HG03565 (cell line): ENCODE results near the gene TRIM5.
"Not testable (repeated sequence)": the region's sequence is repeated elsewhere in the genome, so short reads cannot be mapped to it uniquely, and the experiment has no call there.

Experiments
- ATAC-seq: cut with Tn5 transposase; IDR thresholded peaks from one replicate; pipeline ENCODE4 v1.9.1; 2021; ENCODE audit warnings: mild to moderate bottlenecking, moderate library complexity; ENCODE audit not compliant: unreplicated experiment

The TRIM5 gene

GRCh38 chr11:5689551-5689983 lies 4.7 kb upstream of the TRIM5 start, which contains the start of gene TRIM22:
Gene TRIM22, plus strand, starts transcription at chr11:5689790. Its CDS starts 6,443 bp downstream, at chr11:5696233.
- peak; percentile 84 for ATAC-seq

- ATAC-seq = no peak
Observed at GRCh38 chr11:5688482-5688881, 3.6 kb upstream of the TRIM5 start.

- ATAC-seq = no peak
Observed at GRCh38 chr11:5686426-5686825, 1.6 kb upstream of the TRIM5 start.

- ATAC-seq = no peak
Observed at GRCh38 chr11:5684036-5684645, 733 bp downstream of the TRIM5 start.

- ATAC-seq = not testable (repeated sequence)
Observed at GRCh38 chr11:5683620-5684019, 1.3 kb downstream of the TRIM5 start.

GRCh38 chr11:5682890-5683441 lies 1.9 kb downstream of the TRIM5 start:
- ATAC-seq = not testable (repeated sequence)

- ATAC-seq = no peak
Observed at GRCh38 chr11:5679811-5680210, 5.1 kb downstream of the TRIM5 start.

- no peak for ATAC-seq
Observed at GRCh38 chr11:5674391-5674790, 10.5 kb downstream of the TRIM5 start.

GRCh38 chr11:5671831-5672230 lies 13.0 kb downstream of the TRIM5 start:
- no peak for ATAC-seq

GRCh38 chr11:5666402-5666793 lies 18.5 kb downstream of the TRIM5 start:
- ATAC-seq = no peak

- ATAC-seq = no peak
Observed at GRCh38 chr11:5665746-5666401, 19.0 kb downstream of the TRIM5 start.

- ATAC-seq = no peak
Observed at GRCh38 chr11:5665051-5665570, 19.8 kb downstream of the TRIM5 start.

- ATAC-seq = no peak
Observed at GRCh38 chr11:5663511-5663910, 21.4 kb downstream of the TRIM5 start.

GRCh38 chr11:5658318-5658717 lies 26.6 kb downstream of the TRIM5 start:
- no peak for ATAC-seq

GRCh38 chr11:5656956-5657355 lies 27.9 kb downstream of the TRIM5 start:
- ATAC-seq = not testable (repeated sequence)

GRCh38 chr11:5655474-5655873 lies 29.4 kb downstream of the TRIM5 start:
- no peak for ATAC-seq

GRCh38 chr11:5646139-5646538 lies 38.7 kb downstream of the TRIM5 start:
- ATAC-seq = no peak

- no peak for ATAC-seq
Observed at GRCh38 chr11:5643585-5643984, 41.3 kb downstream of the TRIM5 start.

GRCh38 chr11:5639953-5640352 lies 44.9 kb downstream of the TRIM5 start:
- ATAC-seq = no peak

GRCh38 chr11:5631969-5632635 lies 52.8 kb downstream of the TRIM5 start:
- peak; percentile 94 for ATAC-seq

GRCh38 chr11:5631417-5631816 lies 53.5 kb downstream of the TRIM5 start:
- peak; percentile 13 for ATAC-seq
